Fibroblast of villous mesenchyme (primary cell): ENCODE measurements around the gene JAZF1. TPM values are rescaled to one million over a fixed set of nuclear protein-coding genes. Genes with fewer than 3 reads are reported as not detected.

ENCODE experiments used
- DNase-seq: peaks from one replicate; pipeline ENCODE4 v3.0.0-alpha.2; 2010; ENCODE audit warnings: low read depth
- H3K4me3 ChIP-seq: 2 replicates; pipeline ENCODE4 v1.5.1; 2011; ENCODE audit warnings: low read depth, mild to moderate bottlenecking, low read length
- CTCF ChIP-seq: IDR thresholded peaks from 2 replicates; pipeline ENCODE4 v1.5.1; 2012; ENCODE audit warnings: low read depth, mild to moderate bottlenecking, low read length; ENCODE audit not compliant: insufficient read depth
- total RNA-seq: library from RNA; depleted of rRNA; stranded (reverse); fragments of >200 nt; gene quantifications from 2 replicates; pipeline ENCODE4 v1.2.3, GENCODE V29; 2012

JAZF1 gene
- total RNA-seq, 1 donor = 38.4 TPM

GRCh38 chr7:28135760-28136159 lies 44.8 kb downstream of the JAZF1 start:
- H3K4me3 ChIP-seq = no peak overlapping the region
- no peak for TF ChIP-seq CTCF
- DNase-seq = no peak

GRCh38 chr7:28135315-28135714 lies 45.3 kb downstream of the JAZF1 start:
- TF ChIP-seq CTCF = no peak
- H3K4me3 ChIP-seq = no peak overlapping the region
- DNase-seq = peak; percentile 92

- no peak overlapping the region for H3K4me3 ChIP-seq
- no peak for DNase-seq
- TF ChIP-seq CTCF = no peak
These were observed 46.7 kb downstream of the JAZF1 start for GRCh38 chr7:28133872-28134271.

- TF ChIP-seq CTCF = no peak
- DNase-seq = peak; percentile 28
- no peak overlapping the region for H3K4me3 ChIP-seq
These were observed 47.4 kb downstream of the JAZF1 start for GRCh38 chr7:28132959-28133870.

GRCh38 chr7:28130277-28130676 lies 50.3 kb downstream of the JAZF1 start:
- DNase-seq = peak; percentile 99
- no peak for TF ChIP-seq CTCF
- H3K4me3 ChIP-seq = no peak overlapping the region

GRCh38 chr7:28128608-28129007 lies 52.0 kb downstream of the JAZF1 start:
- H3K4me3 ChIP-seq = no peak overlapping the region
- peak; percentile 52 for DNase-seq
- no peak for TF ChIP-seq CTCF
